Spleen (tissue), 7 donors: ENCODE results near the gene PDGFD.

Experiments used
- POLR2A ChIP-seq, 3 donors: fragments of 450-650 bp; IDR thresholded peaks; one replicate each; pipeline ENCODE4 v1.5.1; 2017; ENCODE audit warnings: antibody characterized with exemption in 3 of 3, mild to moderate bottlenecking in 1 of 3
- TF ChIP-seq, protein P1 (sequence below), 11 experiments: fragments of 200-600 bp in 7 of 11; fragments of 450-650 bp in 4 of 11; sonication (generic) in 4 of 11; IDR thresholded peaks in 8 of 11; conservative IDR thresholded peaks in 3 of 11; 1 replicate in 7 of 11; 2 replicates in 4 of 11; pipeline versions ENCODE4 v1.4.0 to v1.8.0; 2016 to 2021; ENCODE audit warnings: antibody characterized with exemption in 11 of 11, inconsistent platforms in 4 of 11, mild to moderate bottlenecking in 1 of 11
- donor health status: DM: no; HTN: no; CAD: no; lungs with moderate emphysema.
- donor health status: DM: no; HTN: no; CAD: no.
- donor health status: DM: no; HTN: no; CAD: no.

DNA sequence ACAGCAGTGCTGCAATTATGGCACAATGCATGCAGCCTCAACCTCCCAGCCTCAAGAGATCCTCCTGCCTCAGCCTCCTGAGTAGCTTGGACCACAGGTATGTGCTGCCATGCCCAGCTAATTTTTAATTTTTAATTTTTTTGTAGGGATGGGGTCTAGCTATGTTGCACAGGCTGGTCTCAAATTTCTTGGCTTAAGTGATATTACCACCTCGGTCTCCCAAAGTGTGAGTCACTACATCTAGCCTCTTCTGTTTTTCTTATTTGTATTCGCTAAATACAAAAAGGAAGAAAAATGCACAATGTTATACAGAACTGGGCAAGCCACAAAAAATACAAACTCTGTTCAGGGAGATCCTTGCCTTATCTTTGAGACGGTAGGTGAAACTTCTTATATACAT lies 65.4 kb downstream of the PDGFD start:
- TF ChIP-seq POLR2A (IDR thresholded peaks at IDR 0.05) = no peak
- TF ChIP-seq, protein P1, sequence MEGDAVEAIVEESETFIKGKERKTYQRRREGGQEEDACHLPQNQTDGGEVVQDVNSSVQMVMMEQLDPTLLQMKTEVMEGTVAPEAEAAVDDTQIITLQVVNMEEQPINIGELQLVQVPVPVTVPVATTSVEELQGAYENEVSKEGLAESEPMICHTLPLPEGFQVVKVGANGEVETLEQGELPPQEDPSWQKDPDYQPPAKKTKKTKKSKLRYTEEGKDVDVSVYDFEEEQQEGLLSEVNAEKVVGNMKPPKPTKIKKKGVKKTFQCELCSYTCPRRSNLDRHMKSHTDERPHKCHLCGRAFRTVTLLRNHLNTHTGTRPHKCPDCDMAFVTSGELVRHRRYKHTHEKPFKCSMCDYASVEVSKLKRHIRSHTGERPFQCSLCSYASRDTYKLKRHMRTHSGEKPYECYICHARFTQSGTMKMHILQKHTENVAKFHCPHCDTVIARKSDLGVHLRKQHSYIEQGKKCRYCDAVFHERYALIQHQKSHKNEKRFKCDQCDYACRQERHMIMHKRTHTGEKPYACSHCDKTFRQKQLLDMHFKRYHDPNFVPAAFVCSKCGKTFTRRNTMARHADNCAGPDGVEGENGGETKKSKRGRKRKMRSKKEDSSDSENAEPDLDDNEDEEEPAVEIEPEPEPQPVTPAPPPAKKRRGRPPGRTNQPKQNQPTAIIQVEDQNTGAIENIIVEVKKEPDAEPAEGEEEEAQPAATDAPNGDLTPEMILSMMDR (IDR thresholded peaks at IDR 0.05 in 8 of 11, conservative IDR thresholded peaks at IDR 0.05 in 3 of 11) = no peak
